ENCODE measurements around the gene ZNF174.

DNA sequence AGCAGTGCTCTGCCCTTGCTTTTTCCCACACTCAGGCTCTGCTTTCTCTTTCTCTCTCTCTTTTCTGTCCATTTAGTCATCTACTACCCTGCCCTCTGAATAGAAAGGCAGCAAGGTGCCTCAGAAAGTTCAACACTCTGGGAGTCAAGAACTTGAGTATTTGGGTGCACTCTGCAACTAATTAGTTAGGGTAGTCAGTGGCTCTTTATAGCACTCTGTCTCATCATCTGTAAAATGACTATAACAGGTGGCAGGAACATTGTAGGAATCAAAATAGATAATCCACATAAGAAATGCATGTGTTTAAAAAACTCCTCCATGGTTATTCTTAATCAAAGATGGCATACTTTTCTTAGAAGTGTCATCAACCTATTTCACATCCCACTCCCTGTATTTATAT lies 38.1 kb upstream of the ZNF174 start:
- TF ChIP-seq POLR2A (IDR thresholded peaks at IDR 0.05), result no peak
- TF ChIP-seq, protein P1, sequence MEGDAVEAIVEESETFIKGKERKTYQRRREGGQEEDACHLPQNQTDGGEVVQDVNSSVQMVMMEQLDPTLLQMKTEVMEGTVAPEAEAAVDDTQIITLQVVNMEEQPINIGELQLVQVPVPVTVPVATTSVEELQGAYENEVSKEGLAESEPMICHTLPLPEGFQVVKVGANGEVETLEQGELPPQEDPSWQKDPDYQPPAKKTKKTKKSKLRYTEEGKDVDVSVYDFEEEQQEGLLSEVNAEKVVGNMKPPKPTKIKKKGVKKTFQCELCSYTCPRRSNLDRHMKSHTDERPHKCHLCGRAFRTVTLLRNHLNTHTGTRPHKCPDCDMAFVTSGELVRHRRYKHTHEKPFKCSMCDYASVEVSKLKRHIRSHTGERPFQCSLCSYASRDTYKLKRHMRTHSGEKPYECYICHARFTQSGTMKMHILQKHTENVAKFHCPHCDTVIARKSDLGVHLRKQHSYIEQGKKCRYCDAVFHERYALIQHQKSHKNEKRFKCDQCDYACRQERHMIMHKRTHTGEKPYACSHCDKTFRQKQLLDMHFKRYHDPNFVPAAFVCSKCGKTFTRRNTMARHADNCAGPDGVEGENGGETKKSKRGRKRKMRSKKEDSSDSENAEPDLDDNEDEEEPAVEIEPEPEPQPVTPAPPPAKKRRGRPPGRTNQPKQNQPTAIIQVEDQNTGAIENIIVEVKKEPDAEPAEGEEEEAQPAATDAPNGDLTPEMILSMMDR (IDR thresholded peaks at IDR 0.05), result no peak
